LoVo (cell line): ENCODE results near the gene TULP3.

Source experiments
- DNase-seq: peaks from one replicate; pipeline ENCODE4 v3.0.0-alpha.2; 2016; ENCODE audit warnings: low spot score

The TULP3 gene

GRCh38 chr12:2970744-2971143 is 80.1 kb downstream of the TULP3 start:
- no peak for DNase-seq

GRCh38 chr12:2973566-2973965 is 82.9 kb downstream of the TULP3 start:
- DNase-seq = no peak

GRCh38 chr12:2974560-2974971 is 83.9 kb downstream of the TULP3 start:
- DNase-seq = no peak

- no peak for DNase-seq
Measured at GRCh38 chr12:2976581-2976996, 85.9 kb downstream of the TULP3 start.

GRCh38 chr12:2977776-2978175 is 87.1 kb downstream of the TULP3 start:
- DNase-seq = no peak

GRCh38 chr12:2979806-2980205 is 89.1 kb downstream of the TULP3 start:
- DNase-seq = no peak

GRCh38 chr12:2980630-2981029 is 89.9 kb downstream of the TULP3 start:
- DNase-seq = no peak

GRCh38 chr12:2982361-2982760 is 91.7 kb downstream of the TULP3 start:
- DNase-seq = no peak

GRCh38 chr12:2984249-2984648 is 93.6 kb downstream of the TULP3 start:
- no peak for DNase-seq

- DNase-seq = no peak
Measured at GRCh38 chr12:2984698-2985097, 94.0 kb downstream of the TULP3 start.

GRCh38 chr12:2986876-2987275 is 96.2 kb downstream of the TULP3 start:
- DNase-seq = no peak

- DNase-seq = no peak
Measured at GRCh38 chr12:2988494-2988893, 97.8 kb downstream of the TULP3 start.
